ENCODE data around the gene FDXR. TPM values are rescaled to one million over a fixed set of nuclear protein-coding genes. Genes with fewer than 3 reads are reported as not detected.

Gene FDXR
- polyA plus RNA-seq, 1 donor from 2014 or later = 14.4 TPM

DNA sequence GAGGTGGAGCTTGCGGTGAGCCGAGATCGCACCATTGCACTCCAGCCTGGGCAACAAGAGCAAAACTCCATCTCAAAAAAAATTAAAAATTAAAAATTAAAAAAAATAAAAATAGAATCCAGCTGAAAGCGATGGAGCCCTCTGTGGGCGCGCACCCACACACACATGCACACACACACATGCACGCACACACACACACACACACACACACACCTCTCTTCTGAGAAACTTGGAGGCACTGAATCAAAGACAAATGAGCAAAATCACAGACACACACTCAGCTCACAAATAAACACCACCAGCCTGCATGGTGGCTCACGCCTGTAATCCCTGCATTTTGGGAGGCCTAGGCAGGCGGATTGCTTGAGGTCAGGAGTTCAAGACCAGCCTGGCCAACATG lies 30.2 kb upstream of the FDXR start:
- Histone ChIP-seq H3K4me2 (ENCODE audit: low read length) (no peak overlapping the region), H3K9ac (ENCODE audit: low read length) (no peak overlapping the region), H4K20me1 (ENCODE audit: insufficient read depth) (no peaks in the 10 kb centered on the region), H3K36me3 (ENCODE audit: insufficient read depth, low read length) (no peaks in the 10 kb centered on the region), H3K9me3 (ENCODE audit: low read length) (no peaks in the 10 kb centered on the region), H2AFZ (ENCODE audit: low read depth, low read length) (no peak overlapping the region), H3K27ac (ENCODE audit: low read length) (no peak overlapping the region), H3K27me3 (ENCODE audit: insufficient read depth, low read depth, low read length) (no peaks in the 10 kb centered on the region), H3K4me3 (ENCODE audit: low read length) (no peak overlapping the region), H3K9me2 (ENCODE audit: insufficient read depth, low read length) (no peaks in the 10 kb centered on the region), H3K79me2 (replicated peaks; ENCODE audit: insufficient read depth, low read length) (no peaks in the 10 kb centered on the region), H3F3A (ENCODE audit: insufficient read depth, low read length, poor library complexity, severe bottlenecking) (no peaks in the 10 kb centered on the region)
- TF ChIP-seq, protein P1, sequence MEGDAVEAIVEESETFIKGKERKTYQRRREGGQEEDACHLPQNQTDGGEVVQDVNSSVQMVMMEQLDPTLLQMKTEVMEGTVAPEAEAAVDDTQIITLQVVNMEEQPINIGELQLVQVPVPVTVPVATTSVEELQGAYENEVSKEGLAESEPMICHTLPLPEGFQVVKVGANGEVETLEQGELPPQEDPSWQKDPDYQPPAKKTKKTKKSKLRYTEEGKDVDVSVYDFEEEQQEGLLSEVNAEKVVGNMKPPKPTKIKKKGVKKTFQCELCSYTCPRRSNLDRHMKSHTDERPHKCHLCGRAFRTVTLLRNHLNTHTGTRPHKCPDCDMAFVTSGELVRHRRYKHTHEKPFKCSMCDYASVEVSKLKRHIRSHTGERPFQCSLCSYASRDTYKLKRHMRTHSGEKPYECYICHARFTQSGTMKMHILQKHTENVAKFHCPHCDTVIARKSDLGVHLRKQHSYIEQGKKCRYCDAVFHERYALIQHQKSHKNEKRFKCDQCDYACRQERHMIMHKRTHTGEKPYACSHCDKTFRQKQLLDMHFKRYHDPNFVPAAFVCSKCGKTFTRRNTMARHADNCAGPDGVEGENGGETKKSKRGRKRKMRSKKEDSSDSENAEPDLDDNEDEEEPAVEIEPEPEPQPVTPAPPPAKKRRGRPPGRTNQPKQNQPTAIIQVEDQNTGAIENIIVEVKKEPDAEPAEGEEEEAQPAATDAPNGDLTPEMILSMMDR (IDR thresholded peaks at IDR 0.05; ENCODE audit: poor library complexity, severe bottlenecking) = no peak

DNA sequence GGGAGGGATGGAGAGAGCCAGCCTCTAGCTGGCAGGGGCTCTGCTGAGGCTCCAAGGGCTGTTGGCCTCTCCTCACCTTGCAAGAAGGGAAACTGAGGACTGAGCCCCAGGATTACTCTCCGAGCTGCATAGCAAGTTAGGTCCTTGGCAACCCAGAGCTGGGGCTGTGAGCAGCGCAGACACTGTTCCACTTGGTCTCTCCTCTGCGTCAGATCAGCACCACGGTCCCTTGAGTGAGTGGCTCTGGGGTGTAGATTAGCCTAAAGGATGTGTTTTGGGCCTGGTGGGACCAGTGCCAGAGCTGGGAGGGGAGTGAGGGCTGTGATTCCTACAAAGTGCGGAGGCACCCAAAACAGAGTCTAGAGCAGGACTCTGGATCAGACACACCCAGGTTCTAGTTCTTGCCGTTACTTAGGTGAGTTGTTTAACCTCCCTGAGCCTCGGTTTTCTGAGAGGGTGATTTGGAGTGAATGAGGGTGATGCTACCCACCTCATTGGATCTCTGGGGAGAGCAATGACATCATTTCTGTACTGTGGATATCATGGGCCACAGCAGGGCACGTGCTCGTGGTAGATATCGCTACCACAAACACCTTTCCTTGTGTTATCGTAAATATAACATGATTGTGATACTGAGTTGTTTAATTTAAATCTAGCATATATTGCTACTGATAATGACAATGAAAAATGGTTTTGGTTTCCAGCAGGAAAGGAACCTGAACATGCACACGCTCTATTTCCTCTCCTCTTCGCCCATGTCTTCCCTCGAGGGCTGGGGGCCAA lies 28.8 kb upstream of the FDXR start:
- no peaks in the 10 kb centered on the region for H3K9me3 ChIP-seq (ENCODE audit: low read length)
- peaks cover 3% of the 10 kb centered on the region for H3K27me3 ChIP-seq (ENCODE audit: insufficient read depth, low read depth, low read length)

More for the DNA sequence above, 28.8 kb upstream of the FDXR start:
- Histone ChIP-seq H3K9me2 (ENCODE audit: insufficient read depth, low read length) (no peaks in the 10 kb centered on the region), H3K36me3 (ENCODE audit: insufficient read depth, low read length) (no peaks in the 10 kb centered on the region), H3K4me2 (ENCODE audit: low read length) (no peak overlapping the region), H3F3A (ENCODE audit: insufficient read depth, low read length, poor library complexity, severe bottlenecking) (no peaks in the 10 kb centered on the region), H3K9ac (ENCODE audit: low read length) (no peak overlapping the region), H3K4me3 (ENCODE audit: low read length) (no peak overlapping the region), H3K27ac (ENCODE audit: low read length) (no peak overlapping the region), H2AFZ (ENCODE audit: low read depth, low read length) (no peak overlapping the region), H3K79me2 (replicated peaks; ENCODE audit: insufficient read depth, low read length) (no peaks in the 10 kb centered on the region), H4K20me1 (ENCODE audit: insufficient read depth) (no peaks in the 10 kb centered on the region)
- TF ChIP-seq EZH2 (IDR thresholded peaks at IDR 0.05; ENCODE audit: borderline replicate concordance, insufficient read depth, low read length, poor library complexity, severe bottlenecking) (no peak), MXI1 (conservative IDR thresholded peaks at IDR 0.05; ENCODE audit: poor library complexity, severe bottlenecking) (no peak), REST (IDR thresholded peaks at IDR 0.05; ENCODE audit: borderline replicate concordance) (no peak), SMC3 (conservative IDR thresholded peaks at IDR 0.05; ENCODE audit: poor library complexity) (no peak), EP300 (conservative IDR thresholded peaks at IDR 0.05; ENCODE audit: poor library complexity, severe bottlenecking) (no peak), TAF1 (IDR thresholded peaks at IDR 0.05; ENCODE audit: low read depth) (no peak), POLR2AphosphoS5 (IDR thresholded peaks at IDR 0.05) (no peak), RAD21 (conservative IDR thresholded peaks at IDR 0.05) (no peak)
- TF ChIP-seq, protein P1 (IDR thresholded peaks at IDR 0.05; ENCODE audit: poor library complexity, severe bottlenecking) = no peak

Data from neural cell (in vitro differentiated cells).